ENCODE measurements around the gene GTF3C1. TPM values are rescaled to one million over a fixed set of nuclear protein-coding genes. Genes with fewer than 3 reads are reported as not detected.

The GTF3C1 gene
- total and polyA plus RNA-seq, 2 of the 13 experiments (the other 11 are each of a cell fraction or from before 2014, with no cell fraction given): 29.2 to 72.7 TPM

DNA sequence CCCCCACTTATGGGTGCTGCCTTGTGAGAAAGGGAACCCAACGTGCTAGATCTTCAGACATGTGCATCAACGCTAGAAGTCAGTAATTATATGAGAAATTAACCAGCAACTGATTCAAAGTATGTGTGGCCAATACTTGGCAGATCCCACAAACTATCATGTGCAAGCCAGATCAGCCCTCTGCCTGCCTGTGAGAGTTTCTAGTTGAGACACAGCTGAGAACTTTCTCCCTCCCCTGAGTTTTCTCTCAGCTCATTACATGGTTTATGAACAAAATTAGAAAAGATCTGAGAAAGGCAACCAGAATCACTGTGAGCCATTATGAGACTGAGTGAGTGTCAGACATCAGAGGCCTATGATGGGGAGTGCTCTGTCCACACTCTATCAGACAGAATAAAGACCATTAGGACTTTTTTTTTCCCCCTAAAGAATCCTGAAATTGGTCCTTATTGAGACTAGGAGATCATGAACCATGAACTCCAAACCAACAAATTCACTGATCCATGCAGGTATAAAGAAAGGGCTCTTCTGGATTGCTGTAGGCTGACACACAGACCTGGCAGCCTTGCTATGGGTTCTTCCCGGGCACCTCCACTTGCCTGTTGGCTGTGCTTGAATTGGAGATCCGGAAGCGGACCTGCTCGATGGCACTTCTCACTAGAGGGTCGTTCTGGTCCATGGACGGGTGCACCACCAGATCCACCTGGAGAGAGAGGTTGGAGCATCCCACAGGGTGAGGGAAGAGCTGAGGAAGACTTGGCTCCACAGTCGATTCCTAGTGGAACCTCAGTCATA is 51.5 kb downstream of the GTF3C1 start:
- intact Hi-C loops (cut with micrococcal nuclease; ENCODE audit: unreplicated experiment) (no loop called here), in situ Hi-C loops (cut with HindIII; ENCODE audit: extremely low pct_ligation_motif_present, low pct_unique_long_range_greater_than_20kb) (no loop called here)
- no peak overlapping the region for H2AFZ ChIP-seq (ENCODE audit: low read length)
- no peaks in the 10 kb centered on the region for H4K20me1 ChIP-seq (ENCODE audit: insufficient read depth, low read length)
- no peaks in the 10 kb centered on the region for H3K9me3 ChIP-seq (ENCODE audit: low read length)
- ChIA-PET POLR2A (no interaction called here), CTCF (ENCODE audit: low intra/inter-chr PET ratio, low total read pairs) (no interaction called here)
- no peaks in the 10 kb centered on the region for H3K79me2 ChIP-seq (ENCODE audit: insufficient read depth, low read length)
- no peak overlapping the region for H3K4me2 ChIP-seq (ENCODE audit: low read depth, low read length)
- H3K27ac ChIP-seq (ENCODE audit: extremely low read length, insufficient read depth, low read length): no peak overlapping the region
- no peaks in the 10 kb centered on the region for H3K4me1 ChIP-seq (ENCODE audit: insufficient read depth, low read length)
- DNase-seq (ENCODE audit: low spot score) (no peak), FAIRE-seq (no peak), ATAC-seq (no peak)
- no peaks in the 10 kb centered on the region for H3K27me3 ChIP-seq (ENCODE audit: control insufficient read depth in 1 of 2, insufficient read depth in 2 of 2, low read length in 2 of 2)
- WGBS (ENCODE audit: low lambda C conversion rate): 99% methylated on average over 9 of the region's 9 CpGs
- no TSS peak for BruUV-seq (replicated peaks)
- peaks cover 66 to 93% of the 10 kb centered on the region in 2 experiments for H3K36me3 ChIP-seq (replicated peaks in 1 of 2; ENCODE audit: control insufficient read depth in 1 of 2, insufficient read depth in 2 of 2, low read length in 2 of 2)
- no peak overlapping the region for H3K4me3 ChIP-seq (replicated peaks in 1 of 3; ENCODE audit: insufficient read depth in 1 of 3, low read depth in 2 of 3, low read length in 3 of 3)
- TF ChIP-seq FOXA3 (CRISPR knock-in tag; IDR thresholded peaks at IDR 0.05) (no peak), ZFP91 (CRISPR knock-in tag; IDR thresholded peaks at IDR 0.05; ENCODE audit: borderline replicate concordance) (no peak), RCOR2 (CRISPR knock-in tag; IDR thresholded peaks at IDR 0.05) (no peak), CENPX (CRISPR knock-in tag; IDR thresholded peaks at IDR 0.05) (no peak), ZFP36L2 (CRISPR knock-in tag; IDR thresholded peaks at IDR 0.05) (no peak), NFIC (IDR thresholded peaks at IDR 0.05; ENCODE audit: low read length) (no peak), CBX5 (CRISPR knock-in tag; IDR thresholded peaks at IDR 0.05; ENCODE audit: borderline replicate concordance) (no peak), ZKSCAN1 (IDR thresholded peaks at IDR 0.05; ENCODE audit: low read length) (no peak), GMEB1 (CRISPR knock-in tag; IDR thresholded peaks at IDR 0.05; ENCODE audit: borderline replicate concordance) (no peak), SMARCC2 (IDR thresholded peaks at IDR 0.05) (no peak)
- TF ChIP-seq, protein P1, sequence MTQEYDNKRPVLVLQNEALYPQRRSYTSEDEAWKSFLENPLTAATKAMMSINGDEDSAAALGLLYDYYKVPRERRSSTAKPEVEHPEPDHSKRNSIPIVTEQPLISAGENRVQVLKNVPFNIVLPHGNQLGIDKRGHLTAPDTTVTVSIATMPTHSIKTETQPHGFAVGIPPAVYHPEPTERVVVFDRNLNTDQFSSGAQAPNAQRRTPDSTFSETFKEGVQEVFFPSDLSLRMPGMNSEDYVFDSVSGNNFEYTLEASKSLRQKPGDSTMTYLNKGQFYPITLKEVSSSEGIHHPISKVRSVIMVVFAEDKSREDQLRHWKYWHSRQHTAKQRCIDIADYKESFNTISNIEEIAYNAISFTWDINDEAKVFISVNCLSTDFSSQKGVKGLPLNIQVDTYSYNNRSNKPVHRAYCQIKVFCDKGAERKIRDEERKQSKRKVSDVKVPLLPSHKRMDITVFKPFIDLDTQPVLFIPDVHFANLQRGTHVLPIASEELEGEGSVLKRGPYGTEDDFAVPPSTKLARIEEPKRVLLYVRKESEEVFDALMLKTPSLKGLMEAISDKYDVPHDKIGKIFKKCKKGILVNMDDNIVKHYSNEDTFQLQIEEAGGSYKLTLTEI (CRISPR knock-in tag; conservative IDR thresholded peaks at IDR 0.05): no peak
- TF ChIP-seq, protein P2, sequence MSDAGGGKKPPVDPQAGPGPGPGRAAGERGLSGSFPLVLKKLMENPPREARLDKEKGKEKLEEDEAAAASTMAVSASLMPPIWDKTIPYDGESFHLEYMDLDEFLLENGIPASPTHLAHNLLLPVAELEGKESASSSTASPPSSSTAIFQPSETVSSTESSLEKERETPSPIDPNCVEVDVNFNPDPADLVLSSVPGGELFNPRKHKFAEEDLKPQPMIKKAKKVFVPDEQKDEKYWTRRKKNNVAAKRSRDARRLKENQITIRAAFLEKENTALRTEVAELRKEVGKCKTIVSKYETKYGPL (CRISPR knock-in tag; IDR thresholded peaks at IDR 0.05): no peak
- no peak overlapping the region for H3K9ac ChIP-seq (ENCODE audit: insufficient read depth, low read depth, low read length)

Data from HepG2 (cell line).